HEK293T (cell line): ENCODE data around the gene COLEC12.
"Not testable (repeated sequence)": the region's sequence is repeated elsewhere in the genome, so short reads cannot be mapped to it uniquely, and the experiment has no call there.

Experiments used
- CTCF ChIA-PET: fragments of 350-600 bp; formaldehyde crosslinking; extraction: SDS; loops from one replicate; lab custom pipeline; 2021; ENCODE audit warnings: antibody characterized with exemption, inconsistent platforms; lab: Yijun Ruan, JAX
- POLR2A ChIA-PET: fragments of 350-600 bp; formaldehyde crosslinking; extraction: SDS; loops from one replicate; lab custom pipeline; 2020; ENCODE audit warnings: antibody characterized with exemption, inconsistent platforms; lab: Yijun Ruan, JAX
- DNase-seq: peaks from one replicate; pipeline ENCODE4 v3.0.0; 2012; ENCODE audit warnings: mixed read lengths; ENCODE audit errors: extremely low spot score
- ARNT ChIP-seq: fragments of 450-650 bp; IDR thresholded peaks from 2 replicates; pipeline ENCODE4 v1.6.1; 2017; ENCODE audit warnings: mild to moderate bottlenecking
- BHLHE40 ChIP-seq: fragments of 450-650 bp; IDR thresholded peaks from 2 replicates; pipeline ENCODE4 v1.6.1; 2016; ENCODE audit warnings: mild to moderate bottlenecking, moderate library complexity, borderline replicate concordance
- CTBP1 ChIP-seq: fragments of 450-650 bp; IDR thresholded peaks from 2 replicates; pipeline ENCODE4 v1.6.1; 2016; ENCODE audit warnings: borderline replicate concordance
- ELF4 ChIP-seq: fragments of 450-650 bp; IDR thresholded peaks from 2 replicates; pipeline ENCODE4 v1.6.1; 2017; ENCODE audit warnings: antibody characterized with exemption
- FOXA1 ChIP-seq: fragments of 450-650 bp; IDR thresholded peaks from 2 replicates; pipeline ENCODE4 v1.6.1; 2016; ENCODE audit warnings: mild to moderate bottlenecking
- FOXK2 ChIP-seq: fragments of 450-650 bp; IDR thresholded peaks from 2 replicates; pipeline ENCODE4 v1.6.1; 2016; ENCODE audit warnings: mild to moderate bottlenecking
- FOXM1 ChIP-seq: fragments of 450-650 bp; IDR thresholded peaks from 2 replicates; pipeline ENCODE4 v1.6.1; 2017; ENCODE audit warnings: mild to moderate bottlenecking, borderline replicate concordance
- HDGF ChIP-seq: fragments of 450-650 bp; IDR thresholded peaks from 2 replicates; pipeline ENCODE4 v1.6.1; 2017; ENCODE audit warnings: antibody characterized with exemption, borderline replicate concordance
- L3MBTL2 ChIP-seq: fragments of 450-650 bp; conservative IDR thresholded peaks from 2 replicates; pipeline ENCODE4 v1.6.1; 2016; ENCODE audit warnings: mild to moderate bottlenecking
- LEF1 ChIP-seq: fragments of 450-650 bp; IDR thresholded peaks from 2 replicates; pipeline ENCODE4 v1.6.1; 2017; ENCODE audit warnings: mild to moderate bottlenecking, borderline replicate concordance
- NFRKB ChIP-seq: fragments of 450-650 bp; IDR thresholded peaks from 2 replicates; pipeline ENCODE4 v1.6.1; 2016; ENCODE audit warnings: mild to moderate bottlenecking, moderate library complexity
- SP1 ChIP-seq: fragments of 450-650 bp; IDR thresholded peaks from 2 replicates; pipeline ENCODE4 v1.6.1; 2017
- SUZ12 ChIP-seq: fragments of 450-650 bp; IDR thresholded peaks from 2 replicates; pipeline ENCODE4 v1.6.1; 2016; ENCODE audit warnings: mild to moderate bottlenecking
- TARDBP ChIP-seq: fragments of 450-650 bp; IDR thresholded peaks from 2 replicates; pipeline ENCODE4 v1.6.1; 2016
- ZNF384 ChIP-seq: fragments of 450-650 bp; IDR thresholded peaks from 2 replicates; pipeline ENCODE4 v1.6.1; 2016
- TF ChIP-seq, protein P1 (sequence below): fragments of 450-650 bp; IDR thresholded peaks from 2 replicates; pipeline ENCODE4 v1.6.1; 2016

The COLEC12 gene

DNA sequence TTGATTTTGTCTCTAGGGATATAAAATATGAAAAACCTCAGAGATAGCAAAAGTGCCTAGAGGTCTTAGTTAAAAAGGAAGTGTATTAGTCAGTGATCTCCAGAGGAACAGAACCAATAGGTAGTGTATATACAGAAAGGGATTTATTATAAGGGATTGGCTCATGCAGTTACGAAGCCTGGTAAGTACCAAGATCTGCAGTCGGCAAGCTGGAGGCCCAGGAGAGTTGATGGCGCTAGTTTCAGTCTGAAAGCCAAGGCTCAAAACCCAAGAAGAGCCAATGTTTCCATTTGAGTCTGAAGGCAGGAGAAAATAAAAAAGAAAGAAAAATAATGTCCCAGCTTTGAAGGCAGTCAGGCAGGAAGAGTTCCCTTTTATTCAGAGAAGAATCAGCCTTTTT, 93.3 kb downstream of the COLEC12 start:
- ChIA-PET POLR2A (no interaction called here), CTCF (no interaction called here)
- TF ChIP-seq LEF1 (no peak), TARDBP (no peak), SP1 (no peak), FOXA1 (no peak)
- no peak for DNase-seq

GRCh38 chr18:406677-407076, 93.8 kb downstream of the COLEC12 start:
- DNase-seq = no peak
- CTCF ChIA-PET = no interaction called here
- TF ChIP-seq NFRKB (no peak), FOXK2 (no peak), ELF4 (no peak), ARNT (no peak), FOXA1 (no peak), SP1 (no peak), L3MBTL2 (no peak), SUZ12 (no peak), LEF1 (no peak), HDGF (no peak), BHLHE40 (no peak), FOXM1 (no peak), TARDBP (no peak), CTBP1 (no peak), ZNF384 (no peak)
- TF ChIP-seq, protein P1, sequence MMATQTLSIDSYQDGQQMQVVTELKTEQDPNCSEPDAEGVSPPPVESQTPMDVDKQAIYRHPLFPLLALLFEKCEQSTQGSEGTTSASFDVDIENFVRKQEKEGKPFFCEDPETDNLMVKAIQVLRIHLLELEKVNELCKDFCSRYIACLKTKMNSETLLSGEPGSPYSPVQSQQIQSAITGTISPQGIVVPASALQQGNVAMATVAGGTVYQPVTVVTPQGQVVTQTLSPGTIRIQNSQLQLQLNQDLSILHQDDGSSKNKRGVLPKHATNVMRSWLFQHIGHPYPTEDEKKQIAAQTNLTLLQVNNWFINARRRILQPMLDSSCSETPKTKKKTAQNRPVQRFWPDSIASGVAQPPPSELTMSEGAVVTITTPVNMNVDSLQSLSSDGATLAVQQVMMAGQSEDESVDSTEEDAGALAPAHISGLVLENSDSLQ = no peak
- POLR2A ChIA-PET = no interaction called here

DNA sequence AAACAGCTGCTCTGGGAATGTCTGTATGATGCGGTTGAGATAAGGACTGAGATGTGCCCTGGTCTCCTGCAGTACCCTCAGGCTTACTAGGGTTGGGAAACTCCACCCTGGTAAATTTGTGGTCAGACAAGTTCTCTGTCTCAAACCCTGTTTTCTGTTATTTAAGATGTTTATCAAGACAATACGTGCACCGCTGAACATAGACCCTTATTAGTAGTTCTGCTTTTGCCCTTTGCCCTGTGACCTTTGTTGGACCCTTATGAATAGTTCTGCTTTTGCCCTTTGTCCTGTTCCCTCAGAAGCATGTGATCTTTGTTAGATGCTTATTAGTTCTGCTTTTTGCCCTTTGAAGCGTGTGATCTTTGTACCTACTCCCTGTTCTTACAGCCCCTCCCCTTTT, 95.5 kb downstream of the COLEC12 start:
- CTCF ChIA-PET, DNase-seq, POLR2A ChIA-PET: not testable (repeated sequence)

GRCh38 chr18:404061-404636, 96.4 kb downstream of the COLEC12 start:
- ChIA-PET POLR2A (no interaction called here), CTCF (no interaction called here)
- DNase-seq = no peak
- no peak for TF ChIP-seq TARDBP
- no peak for TF ChIP-seq CTBP1
- no peak for TF ChIP-seq ZNF384
- no peak for TF ChIP-seq ARNT
- TF ChIP-seq LEF1 = no peak
- no peak for TF ChIP-seq HDGF

DNA sequence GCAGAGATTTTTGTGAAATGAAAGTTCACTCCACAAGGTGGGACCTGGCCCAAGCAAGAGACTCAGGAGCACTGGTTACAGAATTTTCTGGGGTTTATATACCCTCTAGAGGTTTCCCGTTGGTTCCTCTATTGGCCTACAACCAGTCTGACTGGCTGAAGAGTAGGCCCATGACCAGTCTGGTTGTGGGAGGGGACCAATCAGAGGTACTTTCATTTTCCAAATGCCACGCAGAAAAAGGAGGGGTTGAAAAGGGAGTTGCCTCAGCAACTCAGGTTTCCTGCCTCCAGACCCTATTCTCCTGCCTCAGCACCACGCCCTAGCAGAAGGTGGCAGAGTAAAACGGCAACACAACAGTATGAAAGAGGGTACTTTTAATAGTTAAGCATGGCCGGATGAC, 98.4 kb downstream of the COLEC12 start:
- ChIA-PET POLR2A (no interaction called here), CTCF (no interaction called here)

DNA sequence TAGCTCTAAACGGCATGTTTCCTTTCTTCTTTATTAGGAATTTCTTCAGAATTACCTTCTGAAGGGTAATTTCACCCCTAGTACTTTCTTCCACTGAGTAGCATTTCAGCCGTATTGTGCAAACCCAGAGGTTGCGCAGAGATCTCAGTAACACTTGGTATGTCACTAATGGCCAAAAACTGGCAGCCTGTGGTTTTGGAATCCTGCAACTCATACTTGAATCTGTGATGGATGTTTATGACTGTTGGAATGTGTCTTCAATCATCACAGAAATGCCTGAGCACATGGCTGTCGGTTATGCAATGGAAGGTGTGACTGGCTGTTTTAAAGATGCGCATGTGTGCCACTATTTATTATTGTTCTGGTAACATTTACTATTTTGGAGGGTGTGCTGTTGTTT, 100.0 kb downstream of the COLEC12 start:
- ChIA-PET POLR2A (no interaction called here), CTCF (no interaction called here)
- TF ChIP-seq SP1 = no peak
- no peak for TF ChIP-seq L3MBTL2
- no peak for TF ChIP-seq FOXA1
- TF ChIP-seq, protein P1 = no peak
- no peak for TF ChIP-seq ARNT
- TF ChIP-seq ELF4 = no peak
- no peak for TF ChIP-seq NFRKB
- TF ChIP-seq FOXM1 = no peak
- TF ChIP-seq HDGF = no peak
- TF ChIP-seq LEF1 = no peak
- TF ChIP-seq ZNF384 = no peak
- no peak for TF ChIP-seq TARDBP
- no peak for TF ChIP-seq BHLHE40
- DNase-seq = no peak

More for the DNA sequence above, 98.4 kb downstream of the COLEC12 start:
- DNase-seq = no peak
- no peak for TF ChIP-seq ELF4
- TF ChIP-seq ZNF384 = no peak
- no peak for TF ChIP-seq LEF1
- no peak for TF ChIP-seq NFRKB
- TF ChIP-seq FOXA1 = no peak
- TF ChIP-seq FOXK2 = no peak
- no peak for TF ChIP-seq ARNT
- no peak for TF ChIP-seq CTBP1
- no peak for TF ChIP-seq L3MBTL2
- no peak for TF ChIP-seq TARDBP
- TF ChIP-seq BHLHE40 = no peak
- TF ChIP-seq FOXM1 = no peak
- TF ChIP-seq, protein P1 = no peak
- no peak for TF ChIP-seq SUZ12
- TF ChIP-seq HDGF = no peak
- TF ChIP-seq SP1 = no peak
